Neural cell (in vitro differentiated cells): ENCODE results near the gene DAD1. TPM values are rescaled to one million over a fixed set of nuclear protein-coding genes. Genes with fewer than 3 reads are reported as not detected.

ENCODE experiments used
- H2AFZ ChIP-seq: fragments of 200-600, 300-800 bp; sonication (generic), shearing (Covaris generic); 2 replicates; pipeline ENCODE4 v1.6.0; 2014; ENCODE audit warnings: low read depth, mild to moderate bottlenecking, antibody characterized with exemption, low read length, moderate library complexity
- H3F3A ChIP-seq: fragments of 200-600 bp; shearing (Covaris generic); 2 replicates; pipeline ENCODE4 v1.6.1; 2016; ENCODE audit warnings: mild to moderate bottlenecking, moderate library complexity, mixed read lengths, antibody characterized with exemption, low read length; ENCODE audit not compliant: insufficient read depth, poor library complexity, severe bottlenecking
- H3K27ac ChIP-seq: fragments of 200-600, 300-800 bp; sonication (generic), shearing (Covaris generic); 2 replicates; pipeline ENCODE4 v1.5.1; 2014; ENCODE audit warnings: mild to moderate bottlenecking, low read length, moderate library complexity
- H3K27me3 ChIP-seq: fragments of 300-800, 200-600 bp; sonication (generic), shearing (Covaris generic); 2 replicates; pipeline ENCODE4 v1.6.0; 2014; ENCODE audit warnings: mild to moderate bottlenecking, low read depth, low read length, moderate library complexity; ENCODE audit not compliant: insufficient read depth
- H3K36me3 ChIP-seq: fragments of 300-800, 200-600 bp; sonication (generic), shearing (Covaris generic); 2 replicates; pipeline ENCODE4 v1.5.1; 2014; ENCODE audit warnings: mild to moderate bottlenecking, antibody characterized with exemption, low read length, moderate library complexity; ENCODE audit not compliant: insufficient read depth
- H3K4me2 ChIP-seq: fragments of 300-800, 200-600 bp; sonication (generic), shearing (Covaris generic); 2 replicates; pipeline ENCODE4 v1.6.0; 2014; ENCODE audit warnings: mild to moderate bottlenecking, low read length
- H3K4me3 ChIP-seq: fragments of 300-800, 200-600 bp; sonication (generic), shearing (Covaris generic); 2 replicates; pipeline ENCODE4 v1.5.1; 2014; ENCODE audit warnings: mild to moderate bottlenecking, low read length, moderate library complexity
- H3K79me2 ChIP-seq: fragments of 200-600 bp; shearing (Covaris generic); replicated peaks from 2 replicates; pipeline ENCODE4 v1.6.0; 2014; ENCODE audit warnings: mild to moderate bottlenecking, low read length, moderate library complexity; ENCODE audit not compliant: insufficient read depth
- H3K9ac ChIP-seq: fragments of 300-800, 200-600 bp; sonication (generic), shearing (Covaris generic); 2 replicates; pipeline ENCODE4 v1.6.1; 2016; ENCODE audit warnings: mild to moderate bottlenecking, low read length, mixed read lengths
- H3K9me2 ChIP-seq: fragments of 200-600 bp; shearing (Covaris generic); 2 replicates; pipeline ENCODE4 v1.6.1; 2016; ENCODE audit warnings: mild to moderate bottlenecking, low read length, mixed read lengths; ENCODE audit not compliant: insufficient read depth
- H3K9me3 ChIP-seq: fragments of 200-600, 300-800 bp; sonication (generic), shearing (Covaris generic); 2 replicates; pipeline ENCODE4 v1.6.1; 2016; ENCODE audit warnings: mild to moderate bottlenecking, mixed run types, low read length, moderate library complexity, mixed read lengths
- H4K20me1 ChIP-seq: fragments of 200-600 bp; shearing (Covaris generic); 2 replicates; pipeline ENCODE4 v1.6.1; 2016; ENCODE audit warnings: mild to moderate bottlenecking, mixed run types; ENCODE audit not compliant: insufficient read depth
- EP300 ChIP-seq: fragments of 450-650 bp; conservative IDR thresholded peaks from 2 replicates; pipeline ENCODE4 v1.6.1; 2014; ENCODE audit warnings: antibody characterized with exemption, mild to moderate bottlenecking, moderate library complexity; ENCODE audit not compliant: poor library complexity, severe bottlenecking
- EZH2 ChIP-seq: fragments of 200-600, 300-800 bp; shearing (Covaris generic), sonication (generic); IDR thresholded peaks from 2 replicates; pipeline ENCODE4 v1.6.1; 2014; ENCODE audit warnings: antibody characterized with exemption, low read length, borderline replicate concordance, mild to moderate bottlenecking; ENCODE audit not compliant: insufficient read depth, poor library complexity, severe bottlenecking
- MXI1 ChIP-seq: fragments of 450-650 bp; conservative IDR thresholded peaks from 2 replicates; pipeline ENCODE4 v1.6.1; 2014; ENCODE audit warnings: antibody characterized with exemption, mild to moderate bottlenecking; ENCODE audit not compliant: poor library complexity, severe bottlenecking
- POLR2AphosphoS5 ChIP-seq: IDR thresholded peaks from 2 replicates; pipeline ENCODE4 v1.6.1; 2012
- RAD21 ChIP-seq: fragments of 450-650 bp; conservative IDR thresholded peaks from 2 replicates; pipeline ENCODE4 v1.6.1; 2014; ENCODE audit warnings: antibody characterized with exemption, mild to moderate bottlenecking, moderate library complexity
- REST ChIP-seq: IDR thresholded peaks from 2 replicates; pipeline ENCODE4 v1.6.1; 2012; ENCODE audit warnings: borderline replicate concordance
- SMC3 ChIP-seq: fragments of 450-650 bp; conservative IDR thresholded peaks from 2 replicates; pipeline ENCODE4 v1.6.1; 2014; ENCODE audit warnings: antibody characterized with exemption, mild to moderate bottlenecking, moderate library complexity; ENCODE audit not compliant: poor library complexity
- TAF1 ChIP-seq: IDR thresholded peaks from 2 replicates; pipeline ENCODE4 v1.6.1; 2012; ENCODE audit warnings: low read depth
- polyA plus RNA-seq: library from polyadenylated mRNA; depleted of rRNA; stranded (reverse); fragments of >200 nt; gene quantifications from 2 replicates; pipeline ENCODE4 v1.2.3, GENCODE V29; 2014
- TF ChIP-seq, protein P1 (sequence below): fragments of 450-650 bp; IDR thresholded peaks from 2 replicates; pipeline ENCODE4 v1.5.1; 2014; ENCODE audit warnings: antibody characterized with exemption, mild to moderate bottlenecking, moderate library complexity; ENCODE audit not compliant: poor library complexity, severe bottlenecking

The DAD1 gene
- polyA plus RNA-seq, 1 donor from 2014 or later, result 369 TPM

GRCh38 chr14:22630066-22630465, 41.0 kb upstream of the DAD1 start:
- H4K20me1 ChIP-seq, result no peaks in the 10 kb centered on the region

GRCh38 chr14:22629361-22629760, 40.3 kb upstream of the DAD1 start:
- H4K20me1 ChIP-seq, result no peaks in the 10 kb centered on the region
- H3K9me2 ChIP-seq, result no peaks in the 10 kb centered on the region
- H3K9me3 ChIP-seq, result no peaks in the 10 kb centered on the region
- no peak overlapping the region for H2AFZ ChIP-seq
- H3K27me3 ChIP-seq, result no peaks in the 10 kb centered on the region
- H3K27ac ChIP-seq, result no peak overlapping the region
- no peaks in the 10 kb centered on the region for H3F3A ChIP-seq
- no peak overlapping the region for H3K9ac ChIP-seq
- no peak overlapping the region for H3K4me2 ChIP-seq
- no peak overlapping the region for H3K4me3 ChIP-seq
- no peaks in the 10 kb centered on the region for H3K79me2 ChIP-seq
- H3K36me3 ChIP-seq, result no peaks in the 10 kb centered on the region
- TF ChIP-seq MXI1, result no peak
- no peak for TF ChIP-seq TAF1
- TF ChIP-seq, protein P1, sequence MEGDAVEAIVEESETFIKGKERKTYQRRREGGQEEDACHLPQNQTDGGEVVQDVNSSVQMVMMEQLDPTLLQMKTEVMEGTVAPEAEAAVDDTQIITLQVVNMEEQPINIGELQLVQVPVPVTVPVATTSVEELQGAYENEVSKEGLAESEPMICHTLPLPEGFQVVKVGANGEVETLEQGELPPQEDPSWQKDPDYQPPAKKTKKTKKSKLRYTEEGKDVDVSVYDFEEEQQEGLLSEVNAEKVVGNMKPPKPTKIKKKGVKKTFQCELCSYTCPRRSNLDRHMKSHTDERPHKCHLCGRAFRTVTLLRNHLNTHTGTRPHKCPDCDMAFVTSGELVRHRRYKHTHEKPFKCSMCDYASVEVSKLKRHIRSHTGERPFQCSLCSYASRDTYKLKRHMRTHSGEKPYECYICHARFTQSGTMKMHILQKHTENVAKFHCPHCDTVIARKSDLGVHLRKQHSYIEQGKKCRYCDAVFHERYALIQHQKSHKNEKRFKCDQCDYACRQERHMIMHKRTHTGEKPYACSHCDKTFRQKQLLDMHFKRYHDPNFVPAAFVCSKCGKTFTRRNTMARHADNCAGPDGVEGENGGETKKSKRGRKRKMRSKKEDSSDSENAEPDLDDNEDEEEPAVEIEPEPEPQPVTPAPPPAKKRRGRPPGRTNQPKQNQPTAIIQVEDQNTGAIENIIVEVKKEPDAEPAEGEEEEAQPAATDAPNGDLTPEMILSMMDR, result no peak
- no peak for TF ChIP-seq REST
- no peak for TF ChIP-seq POLR2AphosphoS5
- TF ChIP-seq RAD21, result no peak
- no peak for TF ChIP-seq EZH2
- no peak for TF ChIP-seq SMC3

More at GRCh38 chr14:22630066-22630465, 41.0 kb upstream of the DAD1 start:
- Histone ChIP-seq H3K4me3 (no peak overlapping the region), H3K79me2 (no peaks in the 10 kb centered on the region), H3K9me2 (no peaks in the 10 kb centered on the region), H3K9me3 (no peaks in the 10 kb centered on the region), H3K36me3 (no peaks in the 10 kb centered on the region), H3K9ac (no peak overlapping the region), H2AFZ (no peak overlapping the region), H3F3A (no peaks in the 10 kb centered on the region), H3K27ac (no peak overlapping the region), H3K27me3 (no peaks in the 10 kb centered on the region), H3K4me2 (no peak overlapping the region)
- TF ChIP-seq SMC3 (no peak), RAD21 (no peak), MXI1 (no peak), POLR2AphosphoS5 (no peak), EP300 (no peak), EZH2 (no peak), REST (no peak), TAF1 (no peak)
- TF ChIP-seq, protein P1, result no peak
